Endothelial cell of umbilical vein (primary cell): ENCODE measurements around the gene LLGL2. TPM values are rescaled to one million over a fixed set of nuclear protein-coding genes. Genes with fewer than 3 reads are reported as not detected.

Experiments
- BruUV-seq: library from RNA; stranded (reverse); fragments of 400-500 nt; replicated peaks from 2 replicates; lab custom pipeline; 2021; lab: Mats Ljungman, UMichigan
- CTCF ChIA-PET: fragments of 300-600, 350-600 bp; sonication (Branson Sonifier 250); formaldehyde crosslinking; loops from one replicate; lab custom pipeline; 2021; ENCODE audit warnings: antibody characterized with exemption, inconsistent platforms; lab: Charles Lee
- POLR2A ChIA-PET: fragments of 300-600, 350-600 bp; sonication (Branson Sonifier 250); formaldehyde crosslinking; loops from one replicate; lab custom pipeline; 2021; ENCODE audit warnings: antibody characterized with exemption, inconsistent platforms; lab: Charles Lee
- DNase-seq: peaks from one replicate; pipeline ENCODE4 v3.0.0-alpha.2; 2011; ENCODE audit warnings: low read depth, low spot score
- FAIRE-seq: peaks from 2 replicates; lab custom pipeline; 2011; peaks lifted over from hg19 to GRCh38; lab: Jason Lieb, UNC
- H2AFZ ChIP-seq: 2 replicates; pipeline ENCODE4 v1.6.0; 2012; ENCODE audit warnings: low read depth, low read length, control low read depth, inconsistent platforms
- H3K27ac ChIP-seq: 2 replicates; pipeline ENCODE4 v1.5.1; 2011; ENCODE audit warnings: low read depth, mild to moderate bottlenecking, control low read depth, low read length, moderate library complexity; ENCODE audit not compliant: insufficient read depth
- H3K27me3 ChIP-seq, 2 experiments: 2 replicates each; pipeline versions ENCODE4 v1.6.0 to v1.6.1; 2011; ENCODE audit warnings: low read length in 2 of 2, mixed read lengths in 1 of 2; ENCODE audit not compliant: control insufficient read depth in 2 of 2, insufficient read depth in 2 of 2
- H3K36me3 ChIP-seq, 2 experiments: 2 replicates in 1 of 2; 3 replicates in 1 of 2; pipeline ENCODE4 v1.5.1; 2011; ENCODE audit warnings: low read length in 2 of 2, mild to moderate bottlenecking in 1 of 2, moderate library complexity in 1 of 2; ENCODE audit not compliant: control insufficient read depth in 2 of 2, insufficient read depth in 2 of 2; ENCODE audit errors: extremely low read depth in 1 of 2
- H3K4me1 ChIP-seq: 3 replicates; pipeline ENCODE4 v1.5.1; 2011; ENCODE audit warnings: mild to moderate bottlenecking, low read length; ENCODE audit not compliant: control insufficient read depth, insufficient read depth; ENCODE audit errors: extremely low read depth
- H3K4me2 ChIP-seq: 2 replicates; pipeline ENCODE4 v1.6.1; 2011; ENCODE audit warnings: low read length, control low read depth, mixed read lengths; ENCODE audit not compliant: insufficient read depth
- H3K4me3 ChIP-seq, 3 experiments: fragments of 200-600 bp in 1 of 3; sonication (generic), shearing (Covaris generic) in 1 of 3; replicated peaks in 1 of 3; 2 replicates each; pipeline ENCODE4 v1.5.1; 2011 to 2016; ENCODE audit warnings: control low read depth in 3 of 3, low read length in 3 of 3, mild to moderate bottlenecking in 2 of 3, inconsistent platforms in 1 of 3, low read depth in 1 of 3, moderate library complexity in 1 of 3; ENCODE audit not compliant: insufficient read depth in 1 of 3
- H3K79me2 ChIP-seq: 2 replicates; pipeline ENCODE4 v1.6.0; 2012; ENCODE audit warnings: low read length, inconsistent platforms; ENCODE audit not compliant: control insufficient read depth, insufficient read depth
- H3K9ac ChIP-seq: replicated peaks from 2 replicates; pipeline ENCODE3; 2011; ENCODE audit warnings: low read length, control low read depth; ENCODE audit not compliant: insufficient read depth; ENCODE audit errors: extremely low read depth
- H3K9me1 ChIP-seq: replicated peaks from 3 replicates; pipeline ENCODE4 v1.6.0; 2011; ENCODE audit warnings: mild to moderate bottlenecking, low read length; ENCODE audit not compliant: control insufficient read depth, insufficient read depth; ENCODE audit errors: extremely low read depth
- H3K9me3 ChIP-seq: replicated peaks from 2 replicates; pipeline ENCODE4 v1.5.1; 2012; ENCODE audit warnings: low read length, inconsistent platforms; ENCODE audit not compliant: control insufficient read depth, insufficient read depth
- H4K20me1 ChIP-seq: replicated peaks from 2 replicates; pipeline ENCODE3; 2011; ENCODE audit warnings: mild to moderate bottlenecking, low read length; ENCODE audit not compliant: control insufficient read depth, insufficient read depth; ENCODE audit errors: extremely low read depth
- CTCF ChIP-seq, 2 donors: IDR thresholded peaks; 1 replicate in 1 of 2; 2 replicates in 1 of 2; pipeline ENCODE4 v1.5.1; 2011; ENCODE audit warnings: low read length in 2 of 2, mild to moderate bottlenecking in 2 of 2, moderate library complexity in 2 of 2, control low read depth in 1 of 2, inconsistent platforms in 1 of 2, low read depth in 1 of 2; ENCODE audit not compliant: insufficient read depth in 1 of 2; ENCODE audit errors: extremely low read depth in 1 of 2
- EZH2 ChIP-seq: IDR thresholded peaks from 2 replicates; pipeline ENCODE4 v1.6.1; 2012; ENCODE audit warnings: borderline replicate concordance, low read depth, mild to moderate bottlenecking, moderate library complexity, low read length, inconsistent platforms; ENCODE audit not compliant: severe bottlenecking
- GATA2 ChIP-seq: IDR thresholded peaks from 2 replicates; pipeline ENCODE4 v1.7.0; 2011; ENCODE audit warnings: low read depth, mild to moderate bottlenecking, moderate library complexity, mixed read lengths, low read length; ENCODE audit not compliant: insufficient read length, insufficient read depth
- JUN ChIP-seq: IDR thresholded peaks from 2 replicates; pipeline ENCODE4 v1.6.1; 2011; ENCODE audit warnings: borderline replicate concordance, low read depth; ENCODE audit not compliant: insufficient read length, insufficient read depth
- MYC ChIP-seq: IDR thresholded peaks from one replicate; pipeline ENCODE4 v1.6.1; 2011; ENCODE audit warnings: mild to moderate bottlenecking, low read depth, low read length
- POLR2A ChIP-seq: IDR thresholded peaks from 2 replicates; pipeline ENCODE4 v1.6.1; 2012; ENCODE audit warnings: low read depth, mild to moderate bottlenecking, control low read depth, low read length
- POLR2AphosphoS5 ChIP-seq: IDR thresholded peaks from 2 replicates; pipeline ENCODE4 v1.6.1; 2012; ENCODE audit warnings: low read depth, mild to moderate bottlenecking, control low read depth, low read length, moderate library complexity; ENCODE audit not compliant: insufficient read depth
- dilution Hi-C: fragments of 300-500 bp; cut with MboI; formaldehyde crosslinking; loops from one replicate; pipeline ENCODE4 v1.15.0; 2019; ENCODE audit warnings: low sequenced_read_pairs; ENCODE audit not compliant: extremely low pct_ligation_motif_present
- intact Hi-C: fragments of 100-400 bp; cut with micrococcal nuclease; formaldehyde crosslinking; loops from one replicate; pipeline ENCODE4 v1.10.0; 2022
- polyA plus RNA-seq, 4 experiments: library from polyadenylated mRNA; depleted of rRNA in 3 of 4; stranded (reverse) in 3 of 4; unstranded in 1 of 4; fragments of >200 nt; gene quantifications; 2 replicates each; pipeline versions ENCODE4 v1.2.1 to v1.2.3, GENCODE V29; 2011 to 2012; ENCODE audit warnings: missing spikeins in 1 of 4
- total RNA-seq: library from RNA; stranded (reverse); gene quantifications from 2 replicates; pipeline ENCODE4 v1.2.3, GENCODE V29; 2021

Gene LLGL2
- total and polyA plus RNA-seq, 2 donors (not counting 3 experiments of a cell fraction or from before 2014, with no cell fraction given), result 5.3 to 5.4 TPM

DNA sequence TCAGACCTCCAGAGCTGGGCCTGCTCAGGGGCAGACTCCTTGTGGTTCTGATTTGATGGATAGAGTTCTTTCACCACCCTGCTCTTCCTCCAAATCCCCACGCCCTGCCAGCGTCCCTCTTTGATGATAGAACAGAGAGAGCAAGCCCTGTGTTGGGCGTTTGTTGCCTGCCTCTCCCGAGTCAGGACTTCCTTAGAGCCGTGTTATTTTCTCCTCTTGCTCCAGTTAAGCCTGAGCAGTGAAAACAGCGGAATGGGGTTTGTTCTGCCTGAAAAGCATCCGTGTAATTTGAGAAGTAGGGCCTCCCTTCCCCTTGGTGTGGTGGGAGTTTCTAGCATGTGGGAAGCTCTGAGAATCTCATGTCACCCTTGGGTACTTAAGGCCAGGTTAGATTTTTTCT, 47.0 kb upstream of the LLGL2 start:
- TF ChIP-seq CTCF (IDR thresholded peaks at IDR 0.05; ENCODE audit: extremely low read depth in 1 of 2, insufficient read depth in 1 of 2, low read depth in 1 of 2, low read length in 2 of 2) (no peak), POLR2A (no peak), JUN (no peak), EZH2 (no peak), MYC (no peak), POLR2AphosphoS5 (no peak)
- Histone ChIP-seq H3K4me1 (peaks cover 11% of the 10 kb centered on the region), H2AFZ (no peak overlapping the region), H3K4me3 (no peak overlapping the region), H3K27me3 (no peaks in the 10 kb centered on the region), H3K36me3 (peaks cover 0 to 2% of the 10 kb centered on the region in 2 experiments), H3K79me2 (no peaks in the 10 kb centered on the region), H3K9ac (no peak overlapping the region), H3K4me2 (no peak overlapping the region), H3K9me1 (no peaks in the 10 kb centered on the region), H4K20me1 (no peaks in the 10 kb centered on the region), H3K27ac (no peak overlapping the region), H3K9me3 (no peaks in the 10 kb centered on the region)
- intact Hi-C loops (no loop called here), dilution Hi-C loops (no loop called here)
- DNase-seq (no peak), FAIRE-seq (no peak)
- BruUV-seq, result no TSS peak
- CTCF ChIA-PET, result interaction anchor here (1.3 kb wide), 1 partner anchor 8 kb away, joined by 3 read pairs; no protein-coding TSS in a partner anchor
- POLR2A ChIA-PET, result no interaction called here

DNA sequence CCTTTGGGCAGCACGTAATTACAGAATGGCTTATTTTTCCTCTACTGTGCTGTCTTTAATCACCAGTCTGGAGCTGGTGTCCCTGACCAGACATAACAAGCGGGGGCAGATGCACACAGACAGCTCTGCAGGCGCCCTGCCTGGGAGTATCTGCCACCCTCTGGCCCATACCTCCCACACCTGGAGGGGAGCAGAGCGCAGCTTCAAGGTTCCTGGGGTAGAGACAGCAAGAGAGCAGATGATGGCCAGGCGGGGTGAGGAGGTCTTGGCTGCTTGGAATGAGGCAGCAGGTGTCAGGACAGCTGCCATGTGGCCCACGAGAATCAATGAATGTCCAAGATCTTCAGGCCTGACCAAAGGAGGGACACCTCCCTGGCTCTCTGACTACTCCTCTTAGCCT, 45.2 kb upstream of the LLGL2 start:
- no peak for TF ChIP-seq CTCF (IDR thresholded peaks at IDR 0.05; ENCODE audit: extremely low read depth in 1 of 2, insufficient read depth in 1 of 2, low read depth in 1 of 2, low read length in 2 of 2)
- TF ChIP-seq JUN, result no peak
- TF ChIP-seq MYC, result no peak
- TF ChIP-seq POLR2A, result no peak
- TF ChIP-seq POLR2AphosphoS5, result no peak
- TF ChIP-seq EZH2, result no peak
- TF ChIP-seq GATA2, result no peak
- no TSS peak for BruUV-seq
- dilution Hi-C loops, result no loop called here
- no peak overlapping the region for H3K4me3 ChIP-seq
- H3K27me3 ChIP-seq, result no peaks in the 10 kb centered on the region
- no peak for DNase-seq
- H3K4me2 ChIP-seq, result no peak overlapping the region
- no peaks in the 10 kb centered on the region for H3K9me1 ChIP-seq
- no peaks in the 10 kb centered on the region for H3K79me2 ChIP-seq
- no peaks in the 10 kb centered on the region for H3K36me3 ChIP-seq
- no peak for FAIRE-seq
- ChIA-PET POLR2A (no interaction called here), CTCF (interaction anchor here (1.7 to 2.2 kb wide), 2 partner anchors 36 to 58 kb away, joined by 4 to 5 read pairs; partner anchors contain the start of gene TSEN54)
- no peak overlapping the region for H3K27ac ChIP-seq
- no peaks in the 10 kb centered on the region for H4K20me1 ChIP-seq
- intact Hi-C loops, result no loop called here
- H3K4me1 ChIP-seq, result peaks cover 11% of the 10 kb centered on the region
- H3K9ac ChIP-seq, result no peak overlapping the region
- H2AFZ ChIP-seq, result no peak overlapping the region
- H3K9me3 ChIP-seq, result no peaks in the 10 kb centered on the region
